Testis (tissue), 3 donors: Measurements from ENCODE around the gene RBM17. TPM values are rescaled to one million over a fixed set of nuclear protein-coding genes. Genes with fewer than 3 reads are reported as not detected.

ENCODE experiments used
- DNase-seq: peaks from one replicate; pipeline ENCODE4 v3.0.0-alpha.2; 2019
- H3K27ac ChIP-seq, 2 donors: fragments of 200-600 bp; sonication (generic); one replicate each; pipeline ENCODE4 v1.5.1; 2019
- H3K27me3 ChIP-seq: fragments of 200-600 bp; sonication (generic); one replicate; pipeline ENCODE4 v1.5.1; 2019
- H3K36me3 ChIP-seq: fragments of 200-600 bp; sonication (generic); one replicate; pipeline ENCODE4 v1.5.1; 2017; ENCODE audit warnings: low read depth; ENCODE audit errors: missing control alignments
- H3K4me1 ChIP-seq: fragments of 200-600 bp; sonication (generic); one replicate; pipeline ENCODE4 v1.5.1; 2019
- H3K4me3 ChIP-seq, 2 donors: fragments of 200-600 bp; sonication (generic); one replicate each; pipeline ENCODE4 v1.5.1; 2017 to 2019
- H3K9me3 ChIP-seq: fragments of 200-600 bp; sonication (generic); one replicate; pipeline ENCODE4 v1.5.1; 2017
- CTCF ChIP-seq, 3 experiments: fragments of 450-650 bp in 2 of 3; fragments of 200-600 bp in 1 of 3; sonication (generic) in 1 of 3; IDR thresholded peaks; one replicate each; pipeline ENCODE4 v1.5.1; 2016 to 2019; ENCODE audit warnings: antibody characterized with exemption in 3 of 3, mild to moderate bottlenecking in 2 of 3, moderate library complexity in 1 of 3
- POLR2A ChIP-seq: fragments of 450-650 bp; IDR thresholded peaks from one replicate; pipeline ENCODE4 v1.6.1; 2017; ENCODE audit warnings: antibody characterized with exemption, mild to moderate bottlenecking, moderate library complexity
- WGBS, 2 donors: methylation state at CpG; one replicate each; pipeline ENCODE4 v1.1.5; 2018; 5-methylcytosine and 5-hydroxymethylcytosine counted together
- intact Hi-C: fragments of 100-400 bp; cut with DNase I; formaldehyde crosslinking; loops from one replicate; pipeline ENCODE4 v1.15.1; 2023; ENCODE audit warnings: low total_unique reads
- polyA plus RNA-seq: library from polyadenylated mRNA; stranded (reverse); fragments of 350-450 nt; fragmentation: Illumina TruSeq; extraction: RNeasy Lipid Tissue Mini Kit (QIAGEN cat#74804); gene quantifications from one replicate; pipeline ENCODE4 v1.2.3, GENCODE V29; 2014; ENCODE audit warnings: low read depth, low replicate concordance; ENCODE audit not compliant: insufficient read depth
- total RNA-seq, 2 donors: library from RNA; depleted of rRNA; stranded (reverse); fragments of >200 nt; gene quantifications; one replicate each; pipeline ENCODE4 v1.2.3, GENCODE V29; 2016

RBM17 gene
- total and polyA plus RNA-seq, 3 donors from 2014 or later = 114 to 145 (median 121) TPM

GRCh38 chr10:6151087-6151977 is 62.5 kb downstream of the RBM17 start:
- WGBS, 2 donors = 51 to 61% methylated on average over 13 to 22 of the region's 22 CpGs
- TF ChIP-seq POLR2A (no peak), CTCF (IDR thresholded peaks at IDR 0.05) (peak; percentile 38 to 58 (median 44))
- Histone ChIP-seq H3K27me3 (no peaks in the 10 kb centered on the region), H3K27ac (peak overlapping the region; percentile 39 to 44), H3K36me3 (no peaks in the 10 kb centered on the region), H3K4me1 (peaks cover 18% of the 10 kb centered on the region), H3K4me3 (no peak overlapping the region), H3K9me3 (no peaks in the 10 kb centered on the region)
- intact Hi-C loops = no loop called here
- DNase-seq = peak; percentile 80

- Histone ChIP-seq H3K27me3 (no peaks in the 10 kb centered on the region), H3K36me3 (no peaks in the 10 kb centered on the region), H3K27ac (no peak overlapping the region), H3K4me1 (peaks cover 8% of the 10 kb centered on the region), H3K4me3 (no peak overlapping the region), H3K9me3 (no peaks in the 10 kb centered on the region)
- no peak for DNase-seq
- TF ChIP-seq POLR2A (no peak), CTCF (IDR thresholded peaks at IDR 0.05) (no peak)
- intact Hi-C loops = no loop called here
- WGBS, 2 donors = 81 to 82% methylated on average over 4 to 7 of the region's 7 CpGs
These were observed 65.0 kb downstream of the RBM17 start for GRCh38 chr10:6153845-6154244.

GRCh38 chr10:6154566-6154965 is 65.7 kb downstream of the RBM17 start:
- peaks cover 8% of the 10 kb centered on the region for H3K4me1 ChIP-seq
- DNase-seq = no peak
- intact Hi-C loops = no loop called here
- H3K36me3 ChIP-seq = no peaks in the 10 kb centered on the region
- no peak overlapping the region for H3K27ac ChIP-seq
- H3K9me3 ChIP-seq = no peaks in the 10 kb centered on the region
- TF ChIP-seq POLR2A (no peak), CTCF (IDR thresholded peaks at IDR 0.05) (no peak)
- H3K27me3 ChIP-seq = no peaks in the 10 kb centered on the region
- no peak overlapping the region for H3K4me3 ChIP-seq
- 72 to 88% methylated on average over 14 of the region's 14 CpGs for WGBS, 2 donors

GRCh38 chr10:6158276-6158675 is 69.4 kb downstream of the RBM17 start:
- DNase-seq = no peak
- no peak for TF ChIP-seq POLR2A
- no peak for TF ChIP-seq CTCF (IDR thresholded peaks at IDR 0.05)
- Histone ChIP-seq H3K27me3 (no peaks in the 10 kb centered on the region), H3K9me3 (no peaks in the 10 kb centered on the region), H3K36me3 (no peaks in the 10 kb centered on the region), H3K4me1 (peaks cover 14% of the 10 kb centered on the region), H3K27ac (no peak overlapping the region), H3K4me3 (no peak overlapping the region)
- WGBS, 2 donors = 93 to 94% methylated on average over 7 of the region's 7 CpGs
- intact Hi-C loops = no loop called here
